HL-60 (cell line): ENCODE results near the gene LIMS1.

Experiments
- CTCF ChIP-seq: IDR thresholded peaks from one replicate; pipeline ENCODE4 v1.5.1; 2011; ENCODE audit warnings: low read length, control low read depth, inconsistent platforms; ENCODE audit not compliant: insufficient read depth
- GABPA ChIP-seq: IDR thresholded peaks from 2 replicates; pipeline ENCODE4 v1.6.1; 2012; ENCODE audit warnings: low read depth
- POLR2AphosphoS5 ChIP-seq: IDR thresholded peaks from 2 replicates; pipeline ENCODE4 v1.6.1; 2012; ENCODE audit warnings: low read depth
- REST ChIP-seq: IDR thresholded peaks from 2 replicates; pipeline ENCODE4 v1.6.1; 2012; ENCODE audit warnings: low read depth; ENCODE audit not compliant: insufficient replicate concordance
- SPI1 ChIP-seq: IDR thresholded peaks from 2 replicates; pipeline ENCODE4 v1.6.1; 2012; ENCODE audit warnings: low read depth, mild to moderate bottlenecking, borderline replicate concordance

- TF ChIP-seq POLR2AphosphoS5 (no peak), CTCF (no peak), GABPA (no peak), REST (no peak), SPI1 (no peak)
These were observed 37.0 kb downstream of the LIMS1 start for GRCh38 chr2:108571286-108571685.
